GM18951 (cell line): Measurements from ENCODE around the gene GNAO1.

ENCODE experiments used
- POLR2A ChIP-seq: IDR thresholded peaks from 4 replicates; pipeline ENCODE4 v1.6.1; 2011; ENCODE audit warnings: mild to moderate bottlenecking; ENCODE audit not compliant: insufficient read length, insufficient read depth; ENCODE audit errors: extremely low read depth
- in situ Hi-C: fragments of 300-500 bp; cut with MboI; formaldehyde crosslinking; loops from one replicate; pipeline ENCODE4 v1.12.0; 2022; ENCODE audit warnings: low sequenced_read_pairs, mixed read lengths, inconsistent platforms; ENCODE audit not compliant: unreplicated experiment

The GNAO1 gene

GRCh38 chr16:56337131-56337857, 146.0 kb downstream of the GNAO1 start:
- in situ Hi-C loops: no loop called here

GRCh38 chr16:56337858-56338325, 146.6 kb downstream of the GNAO1 start:
- in situ Hi-C loops: no loop called here
- TF ChIP-seq POLR2A: no peak

More at GRCh38 chr16:56337131-56337857, 146.0 kb downstream of the GNAO1 start:
- TF ChIP-seq POLR2A: no peak

GRCh38 chr16:56338566-56339318, 147.5 kb downstream of the GNAO1 start:
- in situ Hi-C loops: no loop called here
- TF ChIP-seq POLR2A: no peak

- no peak for TF ChIP-seq POLR2A
- in situ Hi-C loops: no loop called here
Observed at GRCh38 chr16:56339431-56340195, 148.3 kb downstream of the GNAO1 start.

- TF ChIP-seq POLR2A: no peak
- in situ Hi-C loops: no loop called here
Observed at GRCh38 chr16:56340416-56340815, 149.1 kb downstream of the GNAO1 start.

GRCh38 chr16:56340864-56341365, 149.6 kb downstream of the GNAO1 start:
- TF ChIP-seq POLR2A: no peak
- in situ Hi-C loops: no loop called here

- no peak for TF ChIP-seq POLR2A
- in situ Hi-C loops: no loop called here
Observed at GRCh38 chr16:56341656-56342399, 150.5 kb downstream of the GNAO1 start.

GRCh38 chr16:56343661-56344517, 152.6 kb downstream of the GNAO1 start:
- in situ Hi-C loops: no loop called here
- no peak for TF ChIP-seq POLR2A

GRCh38 chr16:56344518-56345405, 153.5 kb downstream of the GNAO1 start:
- in situ Hi-C loops: no loop called here

GRCh38 chr16:56345406-56346050, 154.2 kb downstream of the GNAO1 start:
- in situ Hi-C loops: no loop called here
- no peak for TF ChIP-seq POLR2A

More at GRCh38 chr16:56344518-56345405, 153.5 kb downstream of the GNAO1 start:
- TF ChIP-seq POLR2A: no peak
